ENCODE results near the gene WDR7. TPM values are rescaled to one million over a fixed set of nuclear protein-coding genes. Genes with fewer than 3 reads are reported as not detected.

Gene WDR7
- total and polyA plus RNA-seq, 9 of the 15 experiments (the other 6 are each of a cell fraction or from before 2014, with no cell fraction given) = 1.4 to 9.4 (median 5.3) TPM

GRCh38 chr18:56936457-56936856 lies 285.3 kb downstream of the WDR7 start:
- BruUV-seq (replicated peaks) = no TSS peak
- H3K79me2 ChIP-seq (ENCODE audit: control insufficient read depth, insufficient read depth, low read length) = no peaks in the 10 kb centered on the region
- H3K4me1 ChIP-seq (replicated peaks in 1 of 2; ENCODE audit: control insufficient read depth in 2 of 2, insufficient read depth in 2 of 2, low read length in 2 of 2) = no peaks in the 10 kb centered on the region
- H2AFZ ChIP-seq (ENCODE audit: low read depth, low read length) = no peak overlapping the region
- no peak overlapping the region for H3K9ac ChIP-seq (ENCODE audit: insufficient read depth in 1 of 2, low read depth in 2 of 2, low read length in 2 of 2)
- no peak for ATAC-seq
- intact Hi-C loops (cut with micrococcal nuclease) = no loop called here
- H3K9me1 ChIP-seq (ENCODE audit: control insufficient read depth, insufficient read depth, low read length) = no peaks in the 10 kb centered on the region
- 30% methylated on average over 1 of the region's 1 CpG for WGBS (ENCODE audit: insufficient coverage, low coverage, missing lambda C conversion rate)
- H3K4me2 ChIP-seq (ENCODE audit: insufficient read depth, low read length) = no peak overlapping the region
- FAIRE-seq = no peak
- no peak overlapping the region for H3K27ac ChIP-seq (ENCODE audit: extremely low read depth, low read depth, low read length)
- H4K20me1 ChIP-seq (replicated peaks; ENCODE audit: control insufficient read depth, insufficient read depth, low read length) = no peaks in the 10 kb centered on the region
- in situ Hi-C loops (cut with MboI) = no loop called here
- ChIA-PET POLR2A (interaction anchor here (0.6 kb wide), 1 partner anchor 165 kb away, joined by 3 read pairs; no protein-coding TSS in a partner anchor), CTCF (ENCODE audit: low intra/inter-chr PET ratio) (no interaction called here)
- no peaks in the 10 kb centered on the region for H3K9me3 ChIP-seq (replicated peaks; ENCODE audit: control insufficient read depth, insufficient read depth, low read depth, low read length)
- no peak for DNase-seq (ENCODE audit: extremely low read depth in 1 of 4, low spot score in 3 of 4)
- H3K4me3 ChIP-seq = no peak overlapping the region
- H3K27me3 ChIP-seq (ENCODE audit: control insufficient read depth in 2 of 2, insufficient read depth in 2 of 2, low read length in 2 of 2) = no peaks in the 10 kb centered on the region
- no peaks in the 10 kb centered on the region for H3K36me3 ChIP-seq (ENCODE audit: control insufficient read depth, insufficient read depth, low read length)
- TF ChIP-seq ZMIZ1 (IDR thresholded peaks at IDR 0.05; ENCODE audit: low read depth in 2 of 2, low read length in 2 of 2) (no peak), GTF2E2 (tag; IDR thresholded peaks at IDR 0.05) (no peak), CUX1 (CRISPR knock-in tag; IDR thresholded peaks at IDR 0.05) (no peak), E2F5 (CRISPR knock-in tag; IDR thresholded peaks at IDR 0.05) (no peak), RFX7 (CRISPR knock-in tag; IDR thresholded peaks at IDR 0.05) (no peak), CHCHD3 (CRISPR knock-in tag; IDR thresholded peaks at IDR 0.05) (no peak), PTRF (tag; IDR thresholded peaks at IDR 0.05) (no peak), SRSF3 (IDR thresholded peaks at IDR 0.05; ENCODE audit: insufficient read depth, low read length) (no peak), SP2 (IDR thresholded peaks at IDR 0.05; ENCODE audit: extremely low read depth, low read depth, low read length, poor library complexity, severe bottlenecking) (no peak), SMARCA5 (IDR thresholded peaks at IDR 0.05) (no peak), KDM4B (IDR thresholded peaks at IDR 0.05; ENCODE audit: borderline replicate concordance in 2 of 2, low read depth in 1 of 2) (no peak), SAP30 (IDR thresholded peaks at IDR 0.05; ENCODE audit: borderline replicate concordance, insufficient read depth, low read depth, low read length, poor library complexity, severe bottlenecking) (no peak), HOXB6 (CRISPR knock-in tag; IDR thresholded peaks at IDR 0.05; ENCODE audit: borderline replicate concordance) (no peak)

All from K562 (cell line).